ENCODE results near the gene CCDC68. TPM values are rescaled to one million over a fixed set of nuclear protein-coding genes. Genes with fewer than 3 reads are reported as not detected.

The CCDC68 gene
- total RNA-seq, 2 experiments from 2014 or later = not detected

GRCh38 chr18:54962919-54963645 lies 3.8 kb upstream of the CCDC68 start:
- no peak overlapping the region for H3K27ac Mint-ChIP-seq
- H3K27me3 Mint-ChIP-seq = peaks cover 34% of the 10 kb centered on the region
- no peak for ATAC-seq
- CTCF ChIA-PET = interaction anchor here (1.0 to 1.6 kb wide), 2 partner anchors 13 to 20 kb away, joined by 3 read pairs; no protein-coding TSS in a partner anchor
- DNase-seq = no peak
- no peaks in the 10 kb centered on the region for H3K36me3 Mint-ChIP-seq (ENCODE audit: low read depth)
- no peak overlapping the region for H3K4me3 Mint-ChIP-seq
- TF ChIP-seq CTCF (IDR thresholded peaks at IDR 0.05) = no peak
- no peaks in the 10 kb centered on the region for H3K9me3 Mint-ChIP-seq
- POLR2A ChIA-PET = no interaction called here
- peaks cover 3% of the 10 kb centered on the region for H3K4me1 Mint-ChIP-seq (ENCODE audit: low read depth)
- intact Hi-C loops (cut with micrococcal nuclease) = no loop called here

DNA sequence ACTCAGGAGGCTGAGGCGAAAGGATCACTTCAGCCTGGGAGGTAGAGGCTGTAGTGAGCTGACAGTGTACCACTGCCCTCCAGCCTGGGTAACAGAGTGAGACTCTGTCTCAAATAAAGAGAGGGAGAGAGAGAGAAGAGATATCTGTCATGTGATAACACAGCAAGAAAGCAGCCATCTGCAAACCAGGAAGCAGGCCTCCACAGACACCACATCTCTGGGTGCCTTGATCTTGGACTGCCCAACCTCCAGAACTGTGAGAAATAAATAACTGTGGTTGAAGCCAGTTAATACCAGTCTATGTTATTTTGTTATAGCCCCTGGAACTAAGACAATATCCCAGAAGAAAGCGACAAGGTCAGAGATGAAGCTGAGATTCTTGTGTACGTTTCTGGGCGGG lies 2.6 kb upstream of the CCDC68 start:
- H3K36me3 Mint-ChIP-seq (ENCODE audit: low read depth) = no peaks in the 10 kb centered on the region
- intact Hi-C loops (cut with micrococcal nuclease) = no loop called here
- ChIA-PET CTCF (interaction anchor here (1.0 kb wide), 1 partner anchor 22 kb away, joined by 3 read pairs; no protein-coding TSS in a partner anchor), POLR2A (no interaction called here)
- H3K4me1 Mint-ChIP-seq (ENCODE audit: low read depth) = peaks cover 3% of the 10 kb centered on the region
- H3K4me3 Mint-ChIP-seq = no peak overlapping the region
- no peak overlapping the region for H3K27ac Mint-ChIP-seq
- TF ChIP-seq CTCF (IDR thresholded peaks at IDR 0.05) = no peak
- DNase-seq = no peak
- no peaks in the 10 kb centered on the region for H3K9me3 Mint-ChIP-seq
- no peak for ATAC-seq
- peaks cover 43% of the 10 kb centered on the region for H3K27me3 Mint-ChIP-seq

DNA sequence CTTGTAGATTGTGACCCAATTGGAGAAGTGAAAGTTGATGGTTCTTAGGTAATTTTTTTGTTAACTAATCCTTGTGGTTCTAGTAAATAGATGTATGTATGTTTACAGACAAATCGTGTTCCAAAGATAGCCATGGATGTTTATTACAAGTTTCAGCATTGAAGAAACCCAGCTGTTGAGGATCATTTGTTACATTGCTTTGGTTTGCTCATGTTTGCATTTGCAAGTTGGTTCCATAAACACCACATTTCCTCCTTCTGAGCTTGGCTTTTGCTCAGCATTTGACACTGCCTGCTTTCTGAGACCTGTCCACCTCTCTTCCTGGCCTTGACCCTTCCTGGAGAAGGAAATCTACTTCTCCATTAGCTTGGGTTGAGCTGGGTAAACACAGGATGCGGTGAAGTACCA lies 1.8 kb upstream of the CCDC68 start:
- Mint-ChIP-seq H3K36me3 (ENCODE audit: low read depth) (no peaks in the 10 kb centered on the region), H3K4me1 (ENCODE audit: low read depth) (peaks cover 3% of the 10 kb centered on the region), H3K27me3 (peaks cover 43% of the 10 kb centered on the region), H3K27ac (no peak overlapping the region), H3K4me3 (no peak overlapping the region), H3K9me3 (no peaks in the 10 kb centered on the region)
- intact Hi-C loops (cut with micrococcal nuclease) = no loop called here
- DNase-seq = no peak
- ChIA-PET POLR2A (no interaction called here), CTCF (no interaction called here)
- ATAC-seq = no peak
- no peak for TF ChIP-seq CTCF (IDR thresholded peaks at IDR 0.05)

- Mint-ChIP-seq H3K9me3 (no peaks in the 10 kb centered on the region), H3K36me3 (ENCODE audit: low read depth) (no peaks in the 10 kb centered on the region), H3K4me3 (no peak overlapping the region), H3K27me3 (peaks cover 44% of the 10 kb centered on the region), H3K4me1 (ENCODE audit: low read depth) (peaks cover 3% of the 10 kb centered on the region), H3K27ac (no peak overlapping the region)
- CTCF ChIA-PET = no interaction called here
- POLR2A ChIA-PET = interaction anchor here (0.7 kb wide), 1 partner anchor 1168 kb away, joined by 4 read pairs; no protein-coding TSS in a partner anchor
- TF ChIP-seq CTCF (IDR thresholded peaks at IDR 0.05) = no peak
- ATAC-seq (no peak), DNase-seq (no peak)
- intact Hi-C loops (cut with micrococcal nuclease) = no loop called here
These were observed 936 bp upstream of the CCDC68 start for GRCh38 chr18:54960197-54960596.

DNA sequence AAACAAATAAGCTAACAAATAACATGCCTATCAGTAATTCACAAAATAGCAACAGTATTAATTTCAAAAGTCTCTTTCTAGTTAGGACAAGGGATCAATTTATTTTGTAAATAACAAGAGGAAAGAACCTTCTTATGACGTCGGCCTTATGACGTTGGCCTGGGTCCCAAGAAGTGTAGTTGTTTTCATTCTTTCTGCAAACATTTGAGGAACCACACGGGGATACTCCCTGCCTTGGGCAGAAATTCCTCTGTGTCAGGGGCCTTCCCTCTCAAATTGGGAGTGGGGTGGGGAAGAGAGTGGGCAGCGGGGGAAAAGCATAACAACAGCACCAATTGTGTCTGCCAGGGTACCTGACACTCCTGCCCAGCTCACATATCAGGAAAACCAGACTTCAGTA lies 1.3 kb downstream of the CCDC68 start:
- H3K9me3 Mint-ChIP-seq = no peaks in the 10 kb centered on the region
- intact Hi-C loops (cut with micrococcal nuclease) = no loop called here
- ATAC-seq (no peak), DNase-seq (no peak)
- ChIA-PET CTCF (interaction anchor here (1.0 to 1.7 kb wide), 2 partner anchors 12 to 25 kb away, joined by 3 to 5 read pairs; no protein-coding TSS in a partner anchor), POLR2A (no interaction called here)
- H3K4me1 Mint-ChIP-seq (ENCODE audit: low read depth) = peaks cover 3% of the 10 kb centered on the region
- TF ChIP-seq CTCF (IDR thresholded peaks at IDR 0.05) = no peak
- no peak overlapping the region for H3K4me3 Mint-ChIP-seq
- peaks cover 38% of the 10 kb centered on the region for H3K27me3 Mint-ChIP-seq
- H3K27ac Mint-ChIP-seq = no peak overlapping the region
- no peaks in the 10 kb centered on the region for H3K36me3 Mint-ChIP-seq (ENCODE audit: low read depth)
